Measurements from ENCODE around the gene GPR137B.
"Not testable (repeated sequence)": the region's sequence is repeated elsewhere in the genome, so short reads cannot be mapped to it uniquely, and the experiment has no call there.

The GPR137B gene

DNA sequence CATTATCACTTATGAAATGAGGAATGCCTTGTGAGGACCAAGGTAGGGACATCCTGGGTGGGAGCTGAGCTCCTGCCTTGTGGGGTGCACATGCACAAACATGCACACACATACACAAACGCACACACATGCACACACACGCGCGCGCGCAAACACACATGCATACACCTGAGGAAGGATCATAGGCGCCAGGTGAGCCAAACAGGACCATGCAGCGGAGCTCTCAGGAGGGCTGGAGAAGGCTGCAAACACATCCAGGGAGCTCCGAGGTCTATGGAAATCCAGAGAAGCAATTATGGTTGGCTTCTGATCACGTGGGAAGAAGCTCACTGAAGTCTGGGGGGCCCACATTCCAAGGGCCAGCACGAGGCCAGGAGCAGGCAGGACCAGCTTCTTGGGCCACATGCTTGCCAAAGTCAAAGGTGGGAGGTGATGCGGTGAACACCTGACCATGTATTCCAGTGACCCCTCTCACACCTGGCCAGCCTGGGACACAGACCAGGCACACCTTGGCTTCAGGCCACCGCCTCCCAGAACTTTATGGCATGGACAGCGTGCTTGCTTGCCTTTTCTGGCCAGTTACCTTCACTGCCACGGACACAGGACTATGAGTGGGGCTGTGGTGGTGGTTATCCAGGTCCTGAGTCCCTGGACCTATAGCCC, 13.6 kb downstream of the GPR137B start:
- no peaks in the 10 kb centered on the region for H3K79me2 ChIP-seq (ENCODE audit: insufficient read depth, low read length)
- no peaks in the 10 kb centered on the region for H3K27me3 ChIP-seq (ENCODE audit: low read length)
- H2AFZ ChIP-seq (ENCODE audit: low read depth, low read length, severe bottlenecking), result no peak overlapping the region
- H3K9ac ChIP-seq (ENCODE audit: low read length), result no peak overlapping the region
- no peaks in the 10 kb centered on the region for H4K20me1 ChIP-seq (ENCODE audit: low read depth, low read length)
- no peak overlapping the region for H3K4me3 ChIP-seq (ENCODE audit: insufficient read depth, low read length, poor library complexity, severe bottlenecking)
- H3K9me3 ChIP-seq (ENCODE audit: insufficient read depth, low read length), result no peaks in the 10 kb centered on the region
- peak overlapping the region; percentile 35 for H3K4me2 ChIP-seq (ENCODE audit: low read depth, low read length, poor library complexity, severe bottlenecking)
- TF ChIP-seq, protein P1, sequence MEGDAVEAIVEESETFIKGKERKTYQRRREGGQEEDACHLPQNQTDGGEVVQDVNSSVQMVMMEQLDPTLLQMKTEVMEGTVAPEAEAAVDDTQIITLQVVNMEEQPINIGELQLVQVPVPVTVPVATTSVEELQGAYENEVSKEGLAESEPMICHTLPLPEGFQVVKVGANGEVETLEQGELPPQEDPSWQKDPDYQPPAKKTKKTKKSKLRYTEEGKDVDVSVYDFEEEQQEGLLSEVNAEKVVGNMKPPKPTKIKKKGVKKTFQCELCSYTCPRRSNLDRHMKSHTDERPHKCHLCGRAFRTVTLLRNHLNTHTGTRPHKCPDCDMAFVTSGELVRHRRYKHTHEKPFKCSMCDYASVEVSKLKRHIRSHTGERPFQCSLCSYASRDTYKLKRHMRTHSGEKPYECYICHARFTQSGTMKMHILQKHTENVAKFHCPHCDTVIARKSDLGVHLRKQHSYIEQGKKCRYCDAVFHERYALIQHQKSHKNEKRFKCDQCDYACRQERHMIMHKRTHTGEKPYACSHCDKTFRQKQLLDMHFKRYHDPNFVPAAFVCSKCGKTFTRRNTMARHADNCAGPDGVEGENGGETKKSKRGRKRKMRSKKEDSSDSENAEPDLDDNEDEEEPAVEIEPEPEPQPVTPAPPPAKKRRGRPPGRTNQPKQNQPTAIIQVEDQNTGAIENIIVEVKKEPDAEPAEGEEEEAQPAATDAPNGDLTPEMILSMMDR (IDR thresholded peaks at IDR 0.05; ENCODE audit: insufficient read depth, low read length, poor library complexity, severe bottlenecking), result no peak
- TF ChIP-seq EZH2phosphoT487 (conservative IDR thresholded peaks at IDR 0.05; ENCODE audit: low read length), result no peak
- H3K36me3 ChIP-seq (ENCODE audit: low read length), result no peaks in the 10 kb centered on the region
- no peaks in the 10 kb centered on the region for H3K9me2 ChIP-seq (replicated peaks; ENCODE audit: insufficient read depth, low read length)
- H3F3A ChIP-seq (ENCODE audit: insufficient read depth), result no peaks in the 10 kb centered on the region
- H3K27ac ChIP-seq (ENCODE audit: low read depth, low read length), result 0 out of 2 replicates have a peak overlapping the region, but pooled peaks have one; percentile 10

DNA sequence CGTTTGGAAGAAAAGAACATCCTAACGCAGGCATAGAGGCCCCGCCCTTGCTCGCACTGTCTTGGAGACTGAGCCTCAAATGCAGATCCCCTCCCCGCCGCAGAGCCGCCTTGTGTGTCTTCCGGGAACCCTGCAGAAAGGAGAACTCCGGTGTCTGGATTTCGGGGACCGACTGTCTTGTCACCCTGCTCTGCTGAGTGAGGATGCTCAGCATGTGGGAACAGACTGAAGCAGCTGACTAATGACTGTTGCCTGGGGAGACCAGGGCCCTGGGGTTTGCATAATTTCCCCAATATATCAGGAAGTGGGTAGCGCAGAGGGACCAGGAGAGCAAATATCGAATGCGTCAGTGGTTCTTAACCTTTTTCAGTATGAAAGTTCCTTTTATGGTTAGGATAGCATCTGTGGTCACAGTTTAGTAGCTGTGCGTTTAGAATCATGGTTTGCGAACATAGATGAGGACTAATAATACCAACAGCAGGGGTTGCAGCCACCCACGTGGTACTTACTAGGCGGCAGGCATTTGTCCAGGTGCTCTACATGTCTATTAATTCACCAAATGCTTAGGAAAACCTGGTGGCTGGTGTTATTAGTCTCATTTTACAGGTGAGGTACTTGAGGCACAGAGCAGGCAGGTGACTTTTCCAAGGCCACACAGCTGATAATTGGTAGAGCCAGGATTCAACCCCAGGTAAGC, 14.3 kb downstream of the GPR137B start:
- H3K9me3 ChIP-seq (ENCODE audit: insufficient read depth, low read length), result peaks cover 4% of the 10 kb centered on the region; the same call in 1 of the 2 replicates
- 0 out of 2 replicates have a peak overlapping the region, but pooled peaks have one; percentile 10 for H3K27ac ChIP-seq (ENCODE audit: low read depth, low read length)
- H2AFZ ChIP-seq (ENCODE audit: low read depth, low read length, severe bottlenecking), result no peak overlapping the region
- H3F3A ChIP-seq (ENCODE audit: insufficient read depth), result no peaks in the 10 kb centered on the region
- H3K9me2 ChIP-seq (replicated peaks; ENCODE audit: insufficient read depth, low read length), result no peaks in the 10 kb centered on the region
- no peak overlapping the region for H3K9ac ChIP-seq (ENCODE audit: low read length)
- H3K27me3 ChIP-seq (ENCODE audit: low read length), result no peaks in the 10 kb centered on the region
- no peaks in the 10 kb centered on the region for H4K20me1 ChIP-seq (ENCODE audit: low read depth, low read length)
- H3K36me3 ChIP-seq (ENCODE audit: low read length), result no peaks in the 10 kb centered on the region
- H3K4me2 ChIP-seq (ENCODE audit: low read depth, low read length, poor library complexity, severe bottlenecking), result peak overlapping the region; percentile 35
- no peak overlapping the region for H3K4me3 ChIP-seq (ENCODE audit: insufficient read depth, low read length, poor library complexity, severe bottlenecking)
- TF ChIP-seq, protein P1 (IDR thresholded peaks at IDR 0.05; ENCODE audit: insufficient read depth, low read length, poor library complexity, severe bottlenecking), result no peak
- no peak for TF ChIP-seq EZH2phosphoT487 (conservative IDR thresholded peaks at IDR 0.05; ENCODE audit: low read length)
- no peaks in the 10 kb centered on the region for H3K79me2 ChIP-seq (ENCODE audit: insufficient read depth, low read length)

DNA sequence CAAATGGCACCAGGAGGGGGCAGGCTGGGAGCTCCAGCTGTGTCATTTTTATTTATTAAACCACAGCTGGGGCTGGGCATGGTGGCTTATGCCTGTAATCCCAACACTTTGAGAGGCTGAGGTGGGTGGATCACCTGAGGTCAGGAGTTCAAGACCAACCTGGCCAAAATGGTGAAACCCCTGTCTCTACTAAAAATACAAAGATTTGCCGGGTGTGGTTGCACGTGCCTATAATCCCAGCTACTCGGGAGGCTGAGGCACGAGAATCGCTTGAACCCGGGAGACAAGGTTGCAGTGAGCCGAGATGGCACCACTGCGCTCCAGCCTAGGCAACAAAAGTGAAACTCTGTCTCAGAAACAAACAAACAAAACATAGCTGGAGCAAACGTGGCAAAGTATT, 15.7 kb downstream of the GPR137B start:
- not testable (repeated sequence) for H3K36me3 ChIP-seq (ENCODE audit: low read length); H4K20me1 ChIP-seq (ENCODE audit: low read depth, low read length); H3F3A ChIP-seq (ENCODE audit: insufficient read depth); H3K4me3 ChIP-seq (ENCODE audit: insufficient read depth, low read length, poor library complexity, severe bottlenecking); H2AFZ ChIP-seq (ENCODE audit: low read depth, low read length, severe bottlenecking); H3K9me3 ChIP-seq (ENCODE audit: insufficient read depth, low read length); H3K4me2 ChIP-seq (ENCODE audit: low read depth, low read length, poor library complexity, severe bottlenecking); H3K27me3 ChIP-seq (ENCODE audit: low read length); H3K9ac ChIP-seq (ENCODE audit: low read length); H3K79me2 ChIP-seq (ENCODE audit: insufficient read depth, low read length); H3K27ac ChIP-seq (ENCODE audit: low read depth, low read length); H3K9me2 ChIP-seq (replicated peaks; ENCODE audit: insufficient read depth, low read length)

DNA sequence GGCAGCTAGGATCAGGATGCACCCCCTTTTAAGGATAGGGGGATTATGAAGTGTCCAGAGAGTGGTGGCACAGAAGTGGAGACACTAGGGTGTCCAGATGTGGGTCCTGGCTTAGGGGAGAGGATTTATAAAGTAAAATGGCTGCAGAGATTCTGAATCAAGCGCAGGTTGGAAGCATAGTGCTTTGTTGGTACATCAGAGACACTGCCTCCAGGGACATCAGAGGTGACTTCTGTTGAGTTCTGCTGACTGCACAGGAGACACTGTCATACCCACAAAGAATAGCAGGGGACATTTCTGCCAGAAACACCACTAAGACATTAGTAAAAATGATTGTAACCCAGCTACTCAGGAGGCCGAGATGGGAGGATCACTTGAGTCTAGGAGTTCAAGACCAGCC, 16.4 kb downstream of the GPR137B start:
- no peak for TF ChIP-seq EZH2phosphoT487 (conservative IDR thresholded peaks at IDR 0.05; ENCODE audit: low read length)
- TF ChIP-seq, protein P1 (IDR thresholded peaks at IDR 0.05; ENCODE audit: insufficient read depth, low read length, poor library complexity, severe bottlenecking), result no peak
- Histone ChIP-seq H3K9ac (ENCODE audit: low read length) (no peak overlapping the region), H3K9me3 (ENCODE audit: insufficient read depth, low read length) (peaks cover 4% of the 10 kb centered on the region; the same call in 1 of the 2 replicates), H3K27ac (ENCODE audit: low read depth, low read length) (no peak overlapping the region), H3K27me3 (ENCODE audit: low read length) (no peaks in the 10 kb centered on the region), H4K20me1 (ENCODE audit: low read depth, low read length) (no peaks in the 10 kb centered on the region), H3K36me3 (ENCODE audit: low read length) (no peaks in the 10 kb centered on the region), H3K4me2 (ENCODE audit: low read depth, low read length, poor library complexity, severe bottlenecking) (no peak overlapping the region), H3F3A (ENCODE audit: insufficient read depth) (no peaks in the 10 kb centered on the region), H3K9me2 (replicated peaks; ENCODE audit: insufficient read depth, low read length) (no peaks in the 10 kb centered on the region), H3K4me3 (ENCODE audit: insufficient read depth, low read length, poor library complexity, severe bottlenecking) (no peak overlapping the region), H3K79me2 (ENCODE audit: insufficient read depth, low read length) (no peaks in the 10 kb centered on the region; the same call in 1 of the 2 replicates), H2AFZ (ENCODE audit: low read depth, low read length, severe bottlenecking) (no peak overlapping the region)

Data from SU-DHL-6 (cell line).